GM12878 (cell line): ENCODE results near the gene ATP10D. TPM values are rescaled to one million over a fixed set of nuclear protein-coding genes. Genes with fewer than 3 reads are reported as not detected.

Source experiments
- ATAC-seq: fragments of 200-7000 bp; cut with Tn5 transposase; 3 replicates; pipeline ENCODE4 v1.9.1; 2020; ENCODE audit warnings: mild to moderate bottlenecking, moderate library complexity
- BruUV-seq: library from RNA; stranded (reverse); fragments of 400-500 nt; replicated peaks from 2 replicates; lab custom pipeline; 2021; lab: Mats Ljungman, UMichigan
- CTCF ChIA-PET: fragments of 300-600 bp; sonication (Branson Sonifier 250); formaldehyde crosslinking; extraction: SDS; loops from one replicate; lab custom pipeline; 2021; ENCODE audit warnings: inconsistent platforms; lab: Yijun Ruan, JAX
- POLR2A ChIA-PET: fragments of 350-600 bp; formaldehyde crosslinking; extraction: SDS; loops from one replicate; lab custom pipeline; 2021; ENCODE audit warnings: inconsistent platforms; lab: Charles Lee
- RAD21 ChIA-PET: fragments of 300-600 bp; sonication (Branson Sonifier 250); formaldehyde crosslinking; loops from one replicate; lab custom pipeline; 2023; ENCODE audit warnings: antibody characterized with exemption; ENCODE audit not compliant: unreplicated experiment; lab: Charles Lee
- SMC1A ChIA-PET: fragments of 300-600 bp; sonication (Branson Sonifier 250); formaldehyde crosslinking; loops from one replicate; lab custom pipeline; 2023; ENCODE audit not compliant: unreplicated experiment, uncharacterized antibody; lab: Charles Lee
- DNase-seq: peaks from one replicate; pipeline ENCODE4 v3.0.0-alpha.2; 2011; ENCODE audit warnings: low read depth, low spot score
- FAIRE-seq: peaks from 3 replicates; lab custom pipeline; 2011; peaks lifted over from hg19 to GRCh38; lab: Jason Lieb, UNC
- H2AFZ ChIP-seq: 2 replicates; pipeline ENCODE4 v1.6.0; 2011; ENCODE audit warnings: low read depth, low read length, control low read depth; ENCODE audit not compliant: control insufficient read depth
- H3K27ac ChIP-seq: 2 replicates; pipeline ENCODE4 v1.5.1; 2011; ENCODE audit warnings: control low read depth; ENCODE audit not compliant: control insufficient read depth, insufficient read depth
- H3K27me3 ChIP-seq, 2 experiments: replicated peaks in 1 of 2; 2 replicates each; pipeline versions ENCODE4 v1.6.0 to v1.6.1; 2011; ENCODE audit warnings: low read length in 1 of 2; ENCODE audit not compliant: control insufficient read depth in 2 of 2, insufficient read depth in 2 of 2
- H3K36me3 ChIP-seq, 2 experiments: 2 replicates each; pipeline ENCODE4 v1.5.1; 2011; ENCODE audit warnings: low read length in 1 of 2; ENCODE audit not compliant: control insufficient read depth in 2 of 2, insufficient read depth in 2 of 2
- H3K4me1 ChIP-seq: 2 replicates; pipeline ENCODE4 v1.6.1; 2011; ENCODE audit warnings: mild to moderate bottlenecking, low read length, moderate library complexity, mixed read lengths; ENCODE audit not compliant: control insufficient read depth, insufficient read depth
- H3K4me2 ChIP-seq: 2 replicates; pipeline ENCODE4 v1.6.0; 2011; ENCODE audit warnings: control low read depth; ENCODE audit not compliant: control insufficient read depth, insufficient read depth
- H3K4me3 ChIP-seq: fragments of 200-600 bp; sonication (generic); 2 replicates; pipeline ENCODE4 v1.5.1; 2016
- H3K79me2 ChIP-seq: 2 replicates; pipeline ENCODE4 v1.6.0; 2011; ENCODE audit warnings: low read length; ENCODE audit not compliant: control insufficient read depth, insufficient read depth
- H3K9ac ChIP-seq: 2 replicates; pipeline ENCODE4 v1.8.0; 2011; ENCODE audit warnings: low read length, control low read depth, mixed read lengths; ENCODE audit not compliant: control insufficient read depth, insufficient read depth
- H3K9me3 ChIP-seq: replicated peaks from 3 replicates; pipeline ENCODE4 v1.5.1; 2011; ENCODE audit warnings: mild to moderate bottlenecking, low read length; ENCODE audit not compliant: control insufficient read depth, insufficient read depth
- H4K20me1 ChIP-seq: 2 replicates; pipeline ENCODE4 v1.6.0; 2011; ENCODE audit not compliant: control insufficient read depth, insufficient read depth
- ESRRA ChIP-seq: IDR thresholded peaks from 2 replicates; pipeline ENCODE4 v1.6.1; 2012; ENCODE audit warnings: mild to moderate bottlenecking, low read length, improper control_type of control experiment
- FOS ChIP-seq: IDR thresholded peaks from 3 replicates; pipeline ENCODE4 v1.6.1; 2011; ENCODE audit warnings: borderline replicate concordance; ENCODE audit not compliant: insufficient read length; ENCODE audit errors: extremely low read depth
- GATAD2B ChIP-seq: fragments of 450-650 bp; conservative IDR thresholded peaks from 2 replicates; pipeline ENCODE4 v1.6.1; 2017; ENCODE audit warnings: low read depth, mild to moderate bottlenecking, moderate library complexity
- HSF1 ChIP-seq: fragments of 150-350 bp; IDR thresholded peaks from 2 replicates; pipeline ENCODE4 v1.6.1; 2014; ENCODE audit warnings: mild to moderate bottlenecking, low read depth, low read length
- JUNB ChIP-seq: IDR thresholded peaks from 2 replicates; pipeline ENCODE4 v1.6.1; 2016; ENCODE audit warnings: antibody characterized with exemption, mild to moderate bottlenecking
- KAT2A ChIP-seq: conservative IDR thresholded peaks from 2 replicates; pipeline ENCODE4 v1.6.1; 2011; ENCODE audit warnings: low read depth, low read length; ENCODE audit not compliant: control insufficient read depth
- MLLT1 ChIP-seq: fragments of 450-650 bp; IDR thresholded peaks from 2 replicates; pipeline ENCODE4 v1.6.1; 2016; ENCODE audit warnings: mild to moderate bottlenecking
- POLR2A ChIP-seq: IDR thresholded peaks from 2 replicates; pipeline ENCODE4 v1.6.1; 2011; ENCODE audit warnings: low read depth, mild to moderate bottlenecking, low read length
- RFX5 ChIP-seq: IDR thresholded peaks from 2 replicates; pipeline ENCODE4 v1.6.1; 2011; ENCODE audit warnings: low read depth, low read length, improper control_type of control experiment
- SMARCA5 ChIP-seq: fragments of 450-650 bp; IDR thresholded peaks from 2 replicates; pipeline ENCODE4 v1.6.1; 2017; ENCODE audit warnings: mild to moderate bottlenecking
- SP1 ChIP-seq: IDR thresholded peaks from one replicate; pipeline ENCODE4 v1.6.1; 2011; ENCODE audit warnings: low read depth, low read length
- ZBTB33 ChIP-seq: fragments of 450-650 bp; IDR thresholded peaks from 2 replicates; pipeline ENCODE4 v1.6.1; 2017; ENCODE audit warnings: mild to moderate bottlenecking
- ZNF274 ChIP-seq: IDR thresholded peaks from one replicate; pipeline ENCODE4 v1.8.0; 2011; ENCODE audit not compliant: insufficient read length, insufficient read depth
- WGBS: methylation state at CpG from one replicate; pipeline ENCODE4 v1.1.6; 2016; ENCODE audit warnings: low lambda C conversion rate; ENCODE audit not compliant: insufficient replicate concordance, insufficient coverage; ENCODE audit errors: missing lambda C conversion rate; 5-methylcytosine and 5-hydroxymethylcytosine counted together
- in situ Hi-C: fragments of 300-500 bp; cut with MboI; formaldehyde crosslinking; loops from 9 replicates; pipeline ENCODE4 v1.14.3; 2018; ENCODE audit warnings: mixed read lengths
- intact Hi-C: fragments of 100-400 bp; cut with micrococcal nuclease; formaldehyde crosslinking; loops from one replicate; pipeline ENCODE4 v1.14.2; 2022; ENCODE audit not compliant: unreplicated experiment
- polyA plus RNA-seq, 11 experiments: library from polyadenylated mRNA; depleted of rRNA in 4 of 11; unstranded in 6 of 11; stranded (reverse) in 5 of 11; fragments of >200 nt; fragmentation: Nextera tagmentation in 4 of 11; fragmentation: Illumina TruSeq in 1 of 11; extraction: Ambion mirVana in 4 of 11; extraction: Trizol in 1 of 11; gene quantifications; 1 replicate in 1 of 11; 2 replicates in 10 of 11; pipeline versions ENCODE4 v1.2.1 to v1.2.3, GENCODE V29; 2011 to 2016; ENCODE audit warnings: inconsistent platforms in 2 of 11, missing spikeins in 2 of 11, low read depth in 1 of 11
- total RNA-seq, 4 experiments: library from RNA; depleted of rRNA in 3 of 4; stranded (reverse); fragments of >200 nt in 3 of 4; fragmentation: Illumina TruSeq in 1 of 4; extraction: Trizol in 1 of 4; gene quantifications; 2 replicates each; pipeline versions ENCODE4 v1.2.1 to v1.2.3, GENCODE V29; 2013 to 2021

ATP10D gene
- total and polyA plus RNA-seq, 10 of the 15 experiments (the other 5 are each of a cell fraction or from before 2014, with no cell fraction given), result 10.2 to 50.3 (median 19.1) TPM

GRCh38 chr4:47560682-47561081, 75.6 kb downstream of the ATP10D start:
- DNase-seq (no peak), ATAC-seq (no peak), FAIRE-seq (no peak)
- Histone ChIP-seq H3K27me3 (no peaks in the 10 kb centered on the region; a peak in 1 of 4 replicates), H3K4me2 (no peak overlapping the region), H4K20me1 (no peaks in the 10 kb centered on the region), H3K9ac (no peak overlapping the region), H3K4me1 (peaks cover 5% of the 10 kb centered on the region; the same call in 1 of the 2 replicates), H3K27ac (no peak overlapping the region), H3K79me2 (no peaks in the 10 kb centered on the region), H2AFZ (no peak overlapping the region), H3K36me3 (peaks cover 4 to 7% of the 10 kb centered on the region in 2 experiments), H3K9me3 (peaks cover 2% of the 10 kb centered on the region; the same call in 1 of the 3 replicates), H3K4me3 (no peak overlapping the region)
- TF ChIP-seq MLLT1 (no peak), POLR2A (no peak), SMARCA5 (no peak), HSF1 (no peak), SP1 (no peak), RFX5 (no peak), GATAD2B (no peak), JUNB (no peak), ESRRA (no peak), ZNF274 (no peak), ZBTB33 (no peak), KAT2A (no peak), FOS (no peak)
- 92% methylated on average over 1 of the region's 1 CpG for WGBS
- ChIA-PET CTCF (interaction anchor here (0.8 kb wide), 1 partner anchor 177 kb away, joined by 3 read pairs; no protein-coding TSS in a partner anchor), SMC1A (interaction anchor here (0.5 to 1.0 kb wide), 2 partner anchors 71 to 124 kb away, joined by 3 read pairs; no protein-coding TSS in a partner anchor), POLR2A (no interaction called here), RAD21 (interaction anchor here (1.4 kb wide), 1 partner anchor 67 kb away, joined by 4 read pairs; no protein-coding TSS in a partner anchor)
- intact Hi-C loops, result loop anchor here (5.0 kb wide), 1 partner anchor 173 kb away; no protein-coding TSS in a partner anchor
- no TSS peak for BruUV-seq
- in situ Hi-C loops, result no loop called here
